Measurements from ENCODE around the gene RMND1.
"Not testable (repeated sequence)": the region's sequence is repeated elsewhere in the genome, so short reads cannot be mapped to it uniquely, and the experiment has no call there.

RMND1 gene

GRCh38 chr6:151413372-151414145 is 38.4 kb downstream of the RMND1 start:
- peak; percentile 47 to 62 for DNase-seq

GRCh38 chr6:151412909-151413308 is 39.0 kb downstream of the RMND1 start:
- no peak for DNase-seq

- DNase-seq = no peak
Observed at GRCh38 chr6:151409679-151410078, 42.2 kb downstream of the RMND1 start.

- no peak for DNase-seq
Observed at GRCh38 chr6:151409260-151409659, 42.7 kb downstream of the RMND1 start.

GRCh38 chr6:151408858-151409257 is 43.1 kb downstream of the RMND1 start:
- DNase-seq = no peak

GRCh38 chr6:151403919-151404308 is 48.0 kb downstream of the RMND1 start:
- DNase-seq = no peak

- DNase-seq = no peak
Observed at GRCh38 chr6:151402228-151402627, 49.7 kb downstream of the RMND1 start.

- DNase-seq = no peak
Observed at GRCh38 chr6:151400473-151400872, 51.5 kb downstream of the RMND1 start.

GRCh38 chr6:151399679-151400078 is 52.2 kb downstream of the RMND1 start:
- DNase-seq = no peak

GRCh38 chr6:151393410-151393809 is 58.5 kb downstream of the RMND1 start:
- DNase-seq = no peak

- DNase-seq = no peak
Observed at GRCh38 chr6:151392427-151392826, 59.5 kb downstream of the RMND1 start.

GRCh38 chr6:151391471-151392413 is 60.2 kb downstream of the RMND1 start, which contains the start of gene ZBTB2:
Gene ZBTB2 (minus strand): TSS chr6:151391559. CDS start chr6:151373637, 17,922 bp downstream.
- DNase-seq = peak; percentile 47 to 68

- peak; percentile 83 to 84 for DNase-seq
Observed at GRCh38 chr6:151390851-151391470, 61.0 kb downstream of the RMND1 start.

GRCh38 chr6:151390276-151390850 is 61.6 kb downstream of the RMND1 start:
- DNase-seq = peak; percentile 95 to 98

- peak in 1 of 2 donors; percentile 37 for DNase-seq
Observed at GRCh38 chr6:151389618-151390275, 62.2 kb downstream of the RMND1 start.

- DNase-seq = peak in 1 of 2 donors; percentile 32
Observed at GRCh38 chr6:151388997-151389617, 62.8 kb downstream of the RMND1 start.

- no peak for DNase-seq
Observed at GRCh38 chr6:151388236-151388635, 63.7 kb downstream of the RMND1 start.

GRCh38 chr6:151387175-151387970 is 64.6 kb downstream of the RMND1 start:
- DNase-seq = no peak

- no peak for DNase-seq
Observed at GRCh38 chr6:151385177-151385576, 66.7 kb downstream of the RMND1 start.

GRCh38 chr6:151384151-151384550 is 67.8 kb downstream of the RMND1 start:
- no peak for DNase-seq

- not testable (repeated sequence) for DNase-seq
Observed at GRCh38 chr6:151382631-151383030, 69.3 kb downstream of the RMND1 start.
